ENCODE measurements around the gene BRWD1.

DNA sequence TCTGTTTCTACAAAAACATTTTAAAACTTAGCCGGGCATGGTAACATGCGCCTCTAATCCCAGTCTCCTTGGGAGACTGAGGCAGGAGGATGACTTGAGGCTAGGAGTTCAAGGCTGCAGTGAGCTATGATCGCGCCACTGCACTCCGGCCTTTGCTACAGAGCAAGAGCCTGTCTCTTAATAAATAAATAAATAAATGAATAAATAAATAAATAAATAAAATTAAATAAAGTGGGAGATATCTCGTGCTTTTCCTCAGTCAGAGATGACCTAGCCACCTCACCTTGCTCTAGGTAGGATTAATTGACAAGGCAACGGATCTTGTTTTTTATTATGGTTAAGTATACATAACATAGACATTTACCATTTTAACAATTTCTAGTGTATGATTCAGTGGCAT, 14.3 kb upstream of the BRWD1 start:
- TF ChIP-seq ARNTL (CRISPR knock-in tag; IDR thresholded peaks at IDR 0.05; ENCODE audit: borderline replicate concordance, low read depth) (no peak), ZFP30 (CRISPR knock-in tag; IDR thresholded peaks at IDR 0.05) (no peak), ZC3H10 (CRISPR knock-in tag; IDR thresholded peaks at IDR 0.05) (no peak), ZNF70 (CRISPR knock-in tag; IDR thresholded peaks at IDR 0.05) (no peak), CSDC2 (CRISPR knock-in tag; IDR thresholded peaks at IDR 0.05) (no peak), PPARA (CRISPR knock-in tag; IDR thresholded peaks at IDR 0.05; ENCODE audit: borderline replicate concordance) (no peak), ZNF8 (CRISPR knock-in tag; IDR thresholded peaks at IDR 0.05) (no peak), OSR1 (CRISPR knock-in tag; IDR thresholded peaks at IDR 0.05) (no peak)
- TF ChIP-seq, protein P1, sequence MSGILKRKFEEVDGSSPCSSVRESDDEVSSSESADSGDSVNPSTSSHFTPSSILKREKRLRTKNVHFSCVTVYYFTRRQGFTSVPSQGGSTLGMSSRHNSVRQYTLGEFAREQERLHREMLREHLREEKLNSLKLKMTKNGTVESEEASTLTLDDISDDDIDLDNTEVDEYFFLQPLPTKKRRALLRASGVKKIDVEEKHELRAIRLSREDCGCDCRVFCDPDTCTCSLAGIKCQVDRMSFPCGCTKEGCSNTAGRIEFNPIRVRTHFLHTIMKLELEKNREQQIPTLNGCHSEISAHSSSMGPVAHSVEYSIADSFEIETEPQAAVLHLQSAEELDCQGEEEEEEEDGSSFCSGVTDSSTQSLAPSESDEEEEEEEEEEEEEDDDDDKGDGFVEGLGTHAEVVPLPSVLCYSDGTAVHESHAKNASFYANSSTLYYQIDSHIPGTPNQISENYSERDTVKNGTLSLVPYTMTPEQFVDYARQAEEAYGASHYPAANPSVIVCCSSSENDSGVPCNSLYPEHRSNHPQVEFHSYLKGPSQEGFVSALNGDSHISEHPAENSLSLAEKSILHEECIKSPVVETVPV (CRISPR knock-in tag; IDR thresholded peaks at IDR 0.05), result no peak
- TF ChIP-seq, protein P2, sequence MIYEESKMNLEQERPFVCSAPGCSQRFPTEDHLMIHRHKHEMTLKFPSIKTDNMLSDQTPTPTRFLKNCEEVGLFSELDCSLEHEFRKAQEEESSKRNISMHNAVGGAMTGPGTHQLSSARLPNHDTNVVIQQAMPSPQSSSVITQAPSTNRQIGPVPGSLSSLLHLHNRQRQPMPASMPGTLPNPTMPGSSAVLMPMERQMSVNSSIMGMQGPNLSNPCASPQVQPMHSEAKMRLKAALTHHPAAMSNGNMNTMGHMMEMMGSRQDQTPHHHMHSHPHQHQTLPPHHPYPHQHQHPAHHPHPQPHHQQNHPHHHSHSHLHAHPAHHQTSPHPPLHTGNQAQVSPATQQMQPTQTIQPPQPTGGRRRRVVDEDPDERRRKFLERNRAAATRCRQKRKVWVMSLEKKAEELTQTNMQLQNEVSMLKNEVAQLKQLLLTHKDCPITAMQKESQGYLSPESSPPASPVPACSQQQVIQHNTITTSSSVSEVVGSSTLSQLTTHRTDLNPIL (CRISPR knock-in tag; IDR thresholded peaks at IDR 0.05; ENCODE audit: low read depth), result no peak
- TF ChIP-seq, protein P3, sequence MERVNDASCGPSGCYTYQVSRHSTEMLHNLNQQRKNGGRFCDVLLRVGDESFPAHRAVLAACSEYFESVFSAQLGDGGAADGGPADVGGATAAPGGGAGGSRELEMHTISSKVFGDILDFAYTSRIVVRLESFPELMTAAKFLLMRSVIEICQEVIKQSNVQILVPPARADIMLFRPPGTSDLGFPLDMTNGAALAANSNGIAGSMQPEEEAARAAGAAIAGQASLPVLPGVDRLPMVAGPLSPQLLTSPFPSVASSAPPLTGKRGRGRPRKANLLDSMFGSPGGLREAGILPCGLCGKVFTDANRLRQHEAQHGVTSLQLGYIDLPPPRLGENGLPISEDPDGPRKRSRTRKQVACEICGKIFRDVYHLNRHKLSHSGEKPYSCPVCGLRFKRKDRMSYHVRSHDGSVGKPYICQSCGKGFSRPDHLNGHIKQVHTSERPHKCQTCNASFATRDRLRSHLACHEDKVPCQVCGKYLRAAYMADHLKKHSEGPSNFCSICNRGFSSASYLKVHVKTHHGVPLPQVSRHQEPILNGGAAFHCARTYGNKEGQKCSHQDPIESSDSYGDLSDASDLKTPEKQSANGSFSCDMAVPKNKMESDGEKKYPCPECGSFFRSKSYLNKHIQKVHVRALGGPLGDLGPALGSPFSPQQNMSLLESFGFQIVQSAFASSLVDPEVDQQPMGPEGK (CRISPR knock-in tag; IDR thresholded peaks at IDR 0.05; ENCODE audit: borderline replicate concordance), result no peak
- TF ChIP-seq, protein P4, sequence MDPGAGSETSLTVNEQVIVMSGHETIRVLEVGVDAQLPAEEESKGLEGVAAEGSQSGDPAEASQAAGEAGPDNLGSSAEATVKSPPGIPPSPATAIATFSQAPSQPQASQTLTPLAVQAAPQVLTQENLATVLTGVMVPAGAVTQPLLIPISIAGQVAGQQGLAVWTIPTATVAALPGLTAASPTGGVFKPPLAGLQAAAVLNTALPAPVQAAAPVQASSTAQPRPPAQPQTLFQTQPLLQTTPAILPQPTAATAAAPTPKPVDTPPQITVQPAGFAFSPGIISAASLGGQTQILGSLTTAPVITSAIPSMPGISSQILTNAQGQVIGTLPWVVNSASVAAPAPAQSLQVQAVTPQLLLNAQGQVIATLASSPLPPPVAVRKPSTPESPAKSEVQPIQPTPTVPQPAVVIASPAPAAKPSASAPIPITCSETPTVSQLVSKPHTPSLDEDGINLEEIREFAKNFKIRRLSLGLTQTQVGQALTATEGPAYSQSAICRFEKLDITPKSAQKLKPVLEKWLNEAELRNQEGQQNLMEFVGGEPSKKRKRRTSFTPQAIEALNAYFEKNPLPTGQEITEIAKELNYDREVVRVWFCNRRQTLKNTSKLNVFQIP (CRISPR knock-in tag; IDR thresholded peaks at IDR 0.05; ENCODE audit: borderline replicate concordance, low read depth), result no peak

Measured in SK-N-SH treated with all-trans-retinoic acid at 6 μM for 48 hours (cell line).